IMR-90 (cell line): ENCODE data around the gene DRC7. TPM values are rescaled to one million over a fixed set of nuclear protein-coding genes. Genes with fewer than 3 reads are reported as not detected.

ENCODE experiments used
- ATAC-seq: fragments of 200-7000 bp; cut with Tn5 transposase; 2 replicates; pipeline ENCODE4 v1.9.1; 2020; ENCODE audit warnings: low read depth, mild to moderate bottlenecking, moderate library complexity
- BruUV-seq: library from RNA; stranded (reverse); fragments of 400-500 nt; replicated peaks from 2 replicates; lab custom pipeline; 2021; lab: Mats Ljungman, UMichigan
- CTCF ChIA-PET: fragments of 300-600 bp; formaldehyde crosslinking; extraction: SDS; loops from one replicate; lab custom pipeline; 2021; ENCODE audit warnings: antibody characterized with exemption; lab: Yijun Ruan, JAX
- POLR2A ChIA-PET: fragments of 300-600 bp; sonication (Branson Sonifier 250); formaldehyde crosslinking; loops from one replicate; lab custom pipeline; 2022; ENCODE audit warnings: antibody characterized with exemption; ENCODE audit not compliant: unreplicated experiment; lab: Charles Lee
- DNase-seq: peaks from one replicate; pipeline ENCODE4 v3.0.0; 2013
- H2AFZ ChIP-seq: replicated peaks from 2 replicates; pipeline ENCODE3; 2013; ENCODE audit warnings: low read length, mild to moderate bottlenecking; ENCODE audit not compliant: poor library complexity
- H2AK5ac ChIP-seq: 2 replicates; pipeline ENCODE4 v1.6.1; 2013; ENCODE audit warnings: low read depth, low read length, inconsistent platforms
- H2AK9ac ChIP-seq: replicated peaks from 2 replicates; pipeline ENCODE3; 2013; ENCODE audit warnings: mild to moderate bottlenecking, low read depth, low read length, moderate library complexity; ENCODE audit not compliant: poor library complexity
- H2BK120ac ChIP-seq: 2 replicates; pipeline ENCODE4 v1.6.1; 2013; ENCODE audit warnings: low read depth, low read length, inconsistent platforms
- H2BK15ac ChIP-seq: 3 replicates; pipeline ENCODE4 v1.6.1; 2013; ENCODE audit warnings: low read depth, low read length, inconsistent platforms
- H2BK20ac ChIP-seq: 2 replicates; pipeline ENCODE4 v1.6.1; 2013; ENCODE audit warnings: low read depth, mild to moderate bottlenecking, inconsistent platforms, low read length, moderate library complexity
- H2BK5ac ChIP-seq: 2 replicates; pipeline ENCODE4 v1.6.1; 2013; ENCODE audit warnings: mild to moderate bottlenecking, low read depth, low read length, inconsistent platforms; ENCODE audit not compliant: poor library complexity, severe bottlenecking
- H3K14ac ChIP-seq: replicated peaks from 2 replicates; pipeline ENCODE4 v1.6.1; 2013; ENCODE audit warnings: low read depth, low read length, inconsistent platforms
- H3K18ac ChIP-seq: 2 replicates; pipeline ENCODE4 v1.6.1; 2013; ENCODE audit warnings: low read depth, low read length, control low read depth
- H3K23ac ChIP-seq: 2 replicates; pipeline ENCODE4 v1.6.1; 2013; ENCODE audit warnings: low read depth, low read length, inconsistent platforms
- H3K27ac ChIP-seq: 2 replicates; pipeline ENCODE4 v1.5.1; 2013; ENCODE audit warnings: mild to moderate bottlenecking, control low read depth, low read length; ENCODE audit not compliant: insufficient read depth
- H3K27me3 ChIP-seq: 2 replicates; pipeline ENCODE4 v1.6.1; 2013; ENCODE audit warnings: low read length; ENCODE audit not compliant: control insufficient read depth, insufficient read depth
- H3K36me3 ChIP-seq: 2 replicates; pipeline ENCODE4 v1.6.1; 2013; ENCODE audit warnings: low read length, mixed read lengths; ENCODE audit not compliant: control insufficient read depth, insufficient read depth
- H3K4ac ChIP-seq: 2 replicates; pipeline ENCODE4 v1.6.1; 2013; ENCODE audit warnings: low read depth, low read length, inconsistent platforms
- H3K4me1 ChIP-seq: 2 replicates; pipeline ENCODE4 v1.6.1; 2013; ENCODE audit warnings: low read length, mixed read lengths; ENCODE audit not compliant: control insufficient read depth, insufficient read depth
- H3K4me2 ChIP-seq: 2 replicates; pipeline ENCODE4 v1.6.1; 2013; ENCODE audit warnings: low read depth, mild to moderate bottlenecking, control low read depth, low read length, moderate library complexity
- H3K4me3 ChIP-seq: 2 replicates; pipeline ENCODE4 v1.5.1; 2013; ENCODE audit warnings: low read depth, mild to moderate bottlenecking, control low read depth, low read length, moderate library complexity; ENCODE audit not compliant: insufficient read depth
- H3K56ac ChIP-seq: 2 replicates; pipeline ENCODE4 v1.6.1; 2013; ENCODE audit warnings: low read length, inconsistent platforms; ENCODE audit not compliant: insufficient read depth; ENCODE audit errors: extremely low read depth
- H3K79me1 ChIP-seq, 2 experiments: 2 replicates each; pipeline ENCODE4 v1.6.1; 2013; ENCODE audit warnings: low read length in 2 of 2, inconsistent platforms in 1 of 2, low read depth in 1 of 2
- H3K9ac ChIP-seq: 2 replicates; pipeline ENCODE4 v1.6.1; 2013; ENCODE audit warnings: low read depth, low read length, control low read depth
- H3K9me1 ChIP-seq: 2 replicates; pipeline ENCODE4 v1.6.1; 2013; ENCODE audit warnings: low read length, inconsistent platforms; ENCODE audit not compliant: insufficient read depth
- H3K9me3 ChIP-seq: 2 replicates; pipeline ENCODE4 v1.6.1; 2013; ENCODE audit warnings: low read length; ENCODE audit not compliant: control insufficient read depth, insufficient read depth
- H4K20me1 ChIP-seq: 2 replicates; pipeline ENCODE4 v1.6.1; 2013; ENCODE audit warnings: low read length, inconsistent platforms; ENCODE audit not compliant: insufficient read depth
- H4K5ac ChIP-seq: 2 replicates; pipeline ENCODE4 v1.6.1; 2013; ENCODE audit warnings: mild to moderate bottlenecking, low read depth, low read length, control low read depth
- H4K8ac ChIP-seq, 2 experiments: 2 replicates each; pipeline ENCODE4 v1.6.1; 2013; ENCODE audit warnings: low read depth in 2 of 2, low read length in 2 of 2, control low read depth in 1 of 2, inconsistent platforms in 1 of 2
- H4K91ac ChIP-seq: 2 replicates; pipeline ENCODE4 v1.6.1; 2013; ENCODE audit warnings: low read depth, low read length, inconsistent platforms; ENCODE audit not compliant: insufficient read depth
- BHLHE40 ChIP-seq: fragments of 150-350 bp; IDR thresholded peaks from 2 replicates; pipeline ENCODE4 v1.6.1; 2016; ENCODE audit warnings: mild to moderate bottlenecking, low read depth, low read length
- CHD1 ChIP-seq: IDR thresholded peaks from 2 replicates; pipeline ENCODE4 v1.6.1; 2012; ENCODE audit warnings: low read depth, low read length, improper control_type of control experiment
- CTCF ChIP-seq: conservative IDR thresholded peaks from 2 replicates; pipeline ENCODE4 v1.5.1; 2012; ENCODE audit warnings: mild to moderate bottlenecking, low read depth, low read length, improper control_type of control experiment
- ELK1 ChIP-seq: fragments of 150-350 bp; IDR thresholded peaks from 2 replicates; pipeline ENCODE4 v1.6.1; 2016; ENCODE audit warnings: low read depth, mild to moderate bottlenecking, low read length, moderate library complexity, borderline replicate concordance
- FOS ChIP-seq: fragments of 150-350 bp; IDR thresholded peaks from 2 replicates; pipeline ENCODE4 v1.6.1; 2016; ENCODE audit warnings: low read depth, low read length
- MAFK ChIP-seq: IDR thresholded peaks from 2 replicates; pipeline ENCODE4 v1.6.1; 2012; ENCODE audit warnings: low read depth, low read length, improper control_type of control experiment
- MAZ ChIP-seq: IDR thresholded peaks from 2 replicates; pipeline ENCODE4 v1.6.1; 2012; ENCODE audit warnings: low read depth, mild to moderate bottlenecking, low read length, improper control_type of control experiment, moderate library complexity, borderline replicate concordance
- MXI1 ChIP-seq: IDR thresholded peaks from 2 replicates; pipeline ENCODE4 v1.6.1; 2012; ENCODE audit warnings: low read depth, mild to moderate bottlenecking, low read length, moderate library complexity, borderline replicate concordance
- NFE2L2 ChIP-seq: fragments of 150-350 bp; IDR thresholded peaks from 2 replicates; pipeline ENCODE4 v1.6.1; 2016; ENCODE audit warnings: low read depth, mild to moderate bottlenecking, low read length
- POLR2A ChIP-seq: IDR thresholded peaks from 2 replicates; pipeline ENCODE4 v1.6.1; 2012; ENCODE audit warnings: mild to moderate bottlenecking, low read depth, low read length
- RAD21 ChIP-seq: IDR thresholded peaks from 2 replicates; pipeline ENCODE4 v1.6.1; 2012; ENCODE audit warnings: low read length, improper control_type of control experiment
- RCOR1 ChIP-seq: IDR thresholded peaks from 2 replicates; pipeline ENCODE4 v1.6.1; 2012; ENCODE audit warnings: mild to moderate bottlenecking, low read length, improper control_type of control experiment; ENCODE audit not compliant: insufficient replicate concordance
- RFX5 ChIP-seq: IDR thresholded peaks from 2 replicates; pipeline ENCODE4 v1.8.0; 2012; ENCODE audit warnings: low read depth, mild to moderate bottlenecking, low read length, moderate library complexity
- SMC3 ChIP-seq: fragments of 150-350 bp; IDR thresholded peaks from 2 replicates; pipeline ENCODE4 v1.6.1; 2016; ENCODE audit warnings: low read depth, mild to moderate bottlenecking, antibody characterized with exemption, low read length, moderate library complexity
- USF2 ChIP-seq: fragments of 150-350 bp; IDR thresholded peaks from 2 replicates; pipeline ENCODE4 v1.6.1; 2017; ENCODE audit warnings: mild to moderate bottlenecking, antibody characterized with exemption, low read length, low read depth
- WGBS, 2 experiments: methylation state at CpG; one replicate each; pipeline versions ENCODE4 v1.1.5 to v1.1.7; 2013; ENCODE audit warnings: missing lambda C conversion rate in 2 of 2; ENCODE audit not compliant: insufficient read length in 1 of 2; ENCODE audit errors: extremely low coverage in 2 of 2; 5-methylcytosine and 5-hydroxymethylcytosine counted together
- dilution Hi-C: fragments of 300-500 bp; cut with HindIII; formaldehyde crosslinking; loops from one replicate; pipeline ENCODE4 v1.14.3; 2018; ENCODE audit warnings: low sequenced_read_pairs; ENCODE audit not compliant: unreplicated experiment
- in situ Hi-C: fragments of 300-500 bp; cut with MboI; formaldehyde crosslinking; loops from 3 replicates; pipeline ENCODE4 v1.14.3; 2019; ENCODE audit warnings: low sequenced_read_pairs, inconsistent platforms, mixed read lengths
- intact Hi-C: fragments of 100-400 bp; cut with micrococcal nuclease; formaldehyde crosslinking; loops from 2 replicates; pipeline ENCODE4 v1.10.0; 2022
- polyA plus RNA-seq, 3 experiments: library from polyadenylated mRNA; depleted of rRNA; stranded (reverse); fragments of >200 nt; gene quantifications; 2 replicates each; pipeline ENCODE4 v1.2.3, GENCODE V29; 2012; ENCODE audit warnings: low replicate concordance in 1 of 3
- total RNA-seq: library from RNA; depleted of rRNA; stranded (reverse); fragments of >200 nt; gene quantifications from 2 replicates; pipeline ENCODE4 v1.2.3, GENCODE V29; 2012

The DRC7 gene
- total and polyA plus RNA-seq, 2 of the 4 experiments (the other 2 are of a cell fraction) = not detected

GRCh38 chr16:57704011-57704904 lies 9.7 kb downstream of the DRC7 start:
- no peak overlapping the region for H2AK9ac ChIP-seq
- no peak overlapping the region for H2AFZ ChIP-seq
- H3K9me1 ChIP-seq = no peaks in the 10 kb centered on the region
- H4K8ac ChIP-seq = no peak overlapping the region
- no peaks in the 10 kb centered on the region for H3K36me3 ChIP-seq
- no peaks in the 10 kb centered on the region for H3K79me1 ChIP-seq
- no peak overlapping the region for H4K5ac ChIP-seq
- in situ Hi-C loops = no loop called here
- H3K9me3 ChIP-seq = no peaks in the 10 kb centered on the region
- no peak overlapping the region for H2AK5ac ChIP-seq
- H3K4ac ChIP-seq = no peak overlapping the region
- no peak overlapping the region for H4K91ac ChIP-seq
- no peak overlapping the region for H2BK5ac ChIP-seq
- H3K27me3 ChIP-seq = peaks cover 44% of the 10 kb centered on the region
- no peak overlapping the region for H3K23ac ChIP-seq
- no peak overlapping the region for H3K56ac ChIP-seq
- H3K14ac ChIP-seq = no peak overlapping the region
- H3K4me2 ChIP-seq = no peak overlapping the region
- 76% methylated on average over 2 of the region's 11 CpGs; no CpG with 5 or more reads in 1 of the 2 experiments for WGBS, 2 experiments
- H4K20me1 ChIP-seq = no peaks in the 10 kb centered on the region
- H3K27ac ChIP-seq = no peak overlapping the region
- no peaks in the 10 kb centered on the region for H3K4me1 ChIP-seq
- no peak overlapping the region for H3K9ac ChIP-seq
- H2BK120ac ChIP-seq = no peak overlapping the region
- no peak overlapping the region for H2BK15ac ChIP-seq
- ChIA-PET POLR2A (no interaction called here), CTCF (no interaction called here)
- no peak overlapping the region for H3K4me3 ChIP-seq
- BruUV-seq = no TSS peak
- DNase-seq (no peak), ATAC-seq (no peak)
- H3K18ac ChIP-seq = no peak overlapping the region
- dilution Hi-C loops = no loop called here
- no peak overlapping the region for H2BK20ac ChIP-seq
- intact Hi-C loops = no loop called here
- TF ChIP-seq NFE2L2 = no peak
- no peak for TF ChIP-seq FOS
- no peak for TF ChIP-seq POLR2A
- no peak for TF ChIP-seq CHD1
- TF ChIP-seq BHLHE40 = no peak
- no peak for TF ChIP-seq MAZ
- no peak for TF ChIP-seq SMC3
- no peak for TF ChIP-seq ELK1
- TF ChIP-seq CTCF = no peak
- TF ChIP-seq RCOR1 = no peak
- TF ChIP-seq RAD21 = no peak
- no peak for TF ChIP-seq MXI1
- no peak for TF ChIP-seq USF2
- no peak for TF ChIP-seq MAFK
- no peak for TF ChIP-seq RFX5
